ENCODE results near the gene FAN1. TPM values are rescaled to one million over a fixed set of nuclear protein-coding genes. Genes with fewer than 3 reads are reported as not detected.

The FAN1 gene
- total and polyA plus RNA-seq, 2 of the 4 experiments (the other 2 are of a cell fraction): 7.6 to 12.4 TPM

GRCh38 chr15:30992249-30992864 lies 88.6 kb downstream of the FAN1 start:
- 0 out of 2 replicates have a peak overlapping the region, but pooled peaks have one; percentile 28 for H3K23ac ChIP-seq (ENCODE audit: low read depth, low read length)
- peak overlapping the region; percentile 75 for H3K4ac ChIP-seq (ENCODE audit: low read depth, low read length)
- H3K4me2 ChIP-seq (ENCODE audit: low read depth, low read length): peak overlapping the region; percentile 97
- peak overlapping the region; percentile 69 for H4K91ac ChIP-seq (ENCODE audit: insufficient read depth, low read depth, low read length)
- peak overlapping the region; percentile 88 for H3K18ac ChIP-seq (ENCODE audit: low read depth, low read length)
- peak overlapping the region; percentile 91 for H2AK9ac ChIP-seq (replicated peaks; ENCODE audit: low read depth, low read length, poor library complexity)
- H3K36me3 ChIP-seq (ENCODE audit: control insufficient read depth, insufficient read depth, low read length): no peaks in the 10 kb centered on the region
- no peak for DNase-seq
- ChIA-PET CTCF (interaction anchor here (0.9 kb wide), 1 partner anchor 137 kb away, joined by 3 read pairs; no protein-coding TSS in a partner anchor), POLR2A (ENCODE audit: unreplicated experiment) (interaction anchor here (0.6 to 1.2 kb wide), 2 partner anchors 32 to 42 kb away, joined by 3 to 4 read pairs; no protein-coding TSS in a partner anchor)
- H3K79me1 ChIP-seq (ENCODE audit: low read depth in 1 of 2, low read length in 2 of 2): peaks cover 21 to 25% of the 10 kb centered on the region in 2 experiments
- BruUV-seq (replicated peaks): no TSS peak
- peaks cover 2% of the 10 kb centered on the region; the same call in 1 of the 2 replicates for H3K4me1 ChIP-seq (ENCODE audit: control insufficient read depth, insufficient read depth, low read length)
- H3K9ac ChIP-seq (ENCODE audit: low read depth, low read length): peak overlapping the region; percentile 94
- peak overlapping the region; percentile 41; the same call in 1 of the 2 replicates for H2AK5ac ChIP-seq (ENCODE audit: low read depth, low read length)
- no peak overlapping the region; the same call in 2 of the 3 replicates for H2BK15ac ChIP-seq (ENCODE audit: low read depth, low read length)
- H2BK20ac ChIP-seq (ENCODE audit: low read depth, low read length): no peak overlapping the region
- no CpG with 5 or more reads among the region's 7 CpGs for WGBS, 2 experiments (ENCODE audit: extremely low coverage in 2 of 2, insufficient read length in 1 of 2)
- dilution Hi-C loops (cut with HindIII; ENCODE audit: low sequenced_read_pairs, unreplicated experiment): no loop called here
- H2AFZ ChIP-seq (replicated peaks; ENCODE audit: low read length, poor library complexity): peak overlapping the region; percentile 95
- in situ Hi-C loops (cut with MboI; ENCODE audit: low sequenced_read_pairs): no loop called here
- H3K56ac ChIP-seq (ENCODE audit: extremely low read depth, insufficient read depth, low read length): peak overlapping the region; percentile 57; the same call in 1 of the 2 replicates
- H4K20me1 ChIP-seq (ENCODE audit: insufficient read depth, low read length): peaks cover 4% of the 10 kb centered on the region; the same call in 1 of the 2 replicates
- H4K8ac ChIP-seq (ENCODE audit: low read depth in 2 of 2, low read length in 2 of 2): peak overlapping the region; percentile 92 to 100
- intact Hi-C loops (cut with micrococcal nuclease): loop anchor here (5.0 to 10.0 kb wide), 3 partner anchors 45 to 332 kb away; partner anchors contain the start of gene KLF13
- H3K4me3 ChIP-seq (ENCODE audit: insufficient read depth, low read depth, low read length): peak overlapping the region; percentile 92
- H2BK120ac ChIP-seq (ENCODE audit: low read depth, low read length): 0 out of 2 replicates have a peak overlapping the region, but pooled peaks have one; percentile 84
- H4K5ac ChIP-seq (ENCODE audit: low read depth, low read length): peak overlapping the region; percentile 98
- peak overlapping the region; percentile 80 for H3K14ac ChIP-seq (replicated peaks; ENCODE audit: low read depth, low read length)
- peak overlapping the region; percentile 72 for H2BK5ac ChIP-seq (ENCODE audit: low read depth, low read length, poor library complexity, severe bottlenecking)
- no peak for ATAC-seq (ENCODE audit: low read depth)
- H3K9me3 ChIP-seq (ENCODE audit: control insufficient read depth, insufficient read depth, low read length): no peaks in the 10 kb centered on the region
- no peaks in the 10 kb centered on the region for H3K27me3 ChIP-seq (ENCODE audit: control insufficient read depth, insufficient read depth, low read length)
- H3K9me1 ChIP-seq (ENCODE audit: insufficient read depth, low read length): peaks cover 3% of the 10 kb centered on the region; the same call in 1 of the 2 replicates
- peak overlapping the region; percentile 79 for H3K27ac ChIP-seq (ENCODE audit: insufficient read depth, low read length)
- TF ChIP-seq POLR2A (IDR thresholded peaks at IDR 0.05; ENCODE audit: low read depth, low read length) (no peak), MAZ (IDR thresholded peaks at IDR 0.05; ENCODE audit: borderline replicate concordance, low read depth, low read length) (no peak), RAD21 (IDR thresholded peaks at IDR 0.05; ENCODE audit: low read length) (no peak), CTCF (conservative IDR thresholded peaks at IDR 0.05; ENCODE audit: low read depth, low read length) (no peak), CHD1 (IDR thresholded peaks at IDR 0.05; ENCODE audit: low read depth, low read length) (no peak), USF2 (IDR thresholded peaks at IDR 0.05; ENCODE audit: low read depth, low read length) (no peak), RCOR1 (IDR thresholded peaks at IDR 0.05; ENCODE audit: insufficient replicate concordance, low read length) (no peak), FOS (IDR thresholded peaks at IDR 0.05; ENCODE audit: low read depth, low read length) (no peak), BHLHE40 (IDR thresholded peaks at IDR 0.05; ENCODE audit: low read depth, low read length) (no peak), NFE2L2 (IDR thresholded peaks at IDR 0.05; ENCODE audit: low read depth, low read length) (no peak), MAFK (IDR thresholded peaks at IDR 0.05; ENCODE audit: low read depth, low read length) (no peak), RFX5 (IDR thresholded peaks at IDR 0.05; ENCODE audit: low read depth, low read length) (no peak), ELK1 (IDR thresholded peaks at IDR 0.05; ENCODE audit: borderline replicate concordance, low read depth, low read length) (no peak), MXI1 (IDR thresholded peaks at IDR 0.05; ENCODE audit: borderline replicate concordance, low read depth, low read length) (no peak), CEBPB (IDR thresholded peaks at IDR 0.05; ENCODE audit: low read depth, low read length) (no peak)
